Measurements from ENCODE around the gene CCL20.
"Not testable (repeated sequence)": the region's sequence is repeated elsewhere in the genome, so short reads cannot be mapped to it uniquely, and the experiment has no call there.

Gene CCL20

DNA sequence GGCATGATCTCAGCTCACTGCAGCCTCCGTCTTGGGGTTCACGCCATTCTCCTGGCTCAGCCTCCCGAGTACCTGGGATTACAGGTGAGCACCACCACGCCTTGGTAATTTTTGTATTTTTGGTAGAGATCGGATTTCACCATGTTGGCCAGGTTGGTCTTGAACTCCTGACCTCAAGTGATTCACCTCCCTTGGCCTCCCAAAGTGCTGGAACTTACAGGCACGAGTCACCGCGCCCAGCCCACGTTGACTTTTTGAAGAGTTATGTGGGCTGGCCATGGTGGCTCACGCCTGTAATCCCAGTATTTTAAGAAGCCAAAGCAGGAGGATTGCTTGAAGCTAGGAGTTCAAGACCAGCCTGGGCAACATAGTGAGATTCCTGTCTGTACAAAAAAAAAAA, 20.8 kb downstream of the CCL20 start:
- DNase-seq (ENCODE audit: low read depth, low spot score): no peak

DNA sequence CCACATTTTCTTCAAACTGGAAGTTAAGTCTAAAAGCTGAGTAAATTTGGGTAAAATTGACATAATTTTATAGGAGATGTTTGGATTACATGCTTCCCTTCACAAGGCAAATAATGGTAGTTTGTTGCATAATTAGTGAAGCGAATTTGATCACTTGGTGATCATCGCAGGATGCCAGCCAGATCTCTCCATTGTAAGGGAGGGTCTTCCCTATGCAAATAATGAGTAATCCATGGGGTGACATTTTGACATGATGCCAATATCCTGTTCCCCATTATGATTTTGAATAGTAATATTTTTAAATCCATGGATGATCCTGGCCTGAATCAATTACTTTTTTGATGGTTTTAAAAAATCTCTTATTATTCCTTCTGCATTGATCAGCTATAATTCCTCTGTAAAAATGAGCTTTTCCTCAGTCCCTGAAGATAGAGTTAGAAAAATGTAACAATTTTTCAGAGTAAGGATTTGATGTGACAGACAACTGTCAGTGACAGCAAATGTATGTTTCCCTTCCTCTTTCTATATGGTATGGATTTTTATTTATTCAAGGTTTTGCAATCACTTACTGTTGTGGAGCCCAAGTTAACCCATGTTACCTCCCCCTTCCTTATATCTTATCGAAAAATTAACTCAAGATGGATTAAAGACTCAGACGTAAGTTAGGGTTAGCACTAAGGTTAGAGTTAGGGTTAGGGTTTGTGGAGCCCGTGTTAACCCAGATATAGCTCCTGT, 21.4 kb downstream of the CCL20 start:
- no peak for DNase-seq (ENCODE audit: low read depth, low spot score)

DNA sequence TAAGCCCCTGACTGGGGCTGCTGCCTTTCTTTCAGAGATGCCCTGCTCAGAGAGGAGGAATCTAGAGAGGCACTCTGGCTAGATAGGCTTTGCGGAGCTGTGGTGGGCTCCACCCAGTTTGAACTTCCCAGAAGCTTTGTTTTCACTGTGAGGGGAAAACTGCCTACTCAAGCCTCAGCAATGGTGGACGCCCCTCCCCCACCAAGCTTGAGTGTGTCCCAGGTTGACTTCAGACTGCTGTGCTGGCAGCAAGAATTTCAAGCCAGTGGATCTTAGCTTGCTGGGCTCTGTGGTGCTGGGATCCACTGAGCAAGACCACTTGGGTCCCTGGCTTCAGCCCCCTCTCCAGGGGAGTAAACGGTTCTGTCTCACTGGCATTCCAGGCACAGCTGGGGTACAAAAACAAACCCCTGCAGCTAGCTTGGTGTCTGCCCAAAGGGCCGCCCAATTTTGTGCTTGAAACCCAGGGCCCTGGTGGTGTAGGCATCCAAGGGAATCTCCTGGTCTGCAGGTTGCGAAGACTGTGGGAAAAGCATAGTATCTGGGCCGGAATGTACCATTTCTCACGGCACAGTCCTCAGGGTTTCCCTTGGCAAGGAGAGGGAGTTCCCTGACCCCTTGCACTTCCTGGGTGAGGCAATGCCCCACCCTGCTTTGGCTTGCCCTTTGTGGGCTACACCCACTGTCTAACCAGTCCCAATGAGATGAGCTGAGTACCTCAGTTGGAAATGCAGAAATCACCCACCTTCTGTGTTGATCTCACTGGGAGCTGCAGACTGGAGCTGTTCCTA, 25.9 kb downstream of the CCL20 start:
- not testable (repeated sequence) for DNase-seq (ENCODE audit: low read depth, low spot score)

DNA sequence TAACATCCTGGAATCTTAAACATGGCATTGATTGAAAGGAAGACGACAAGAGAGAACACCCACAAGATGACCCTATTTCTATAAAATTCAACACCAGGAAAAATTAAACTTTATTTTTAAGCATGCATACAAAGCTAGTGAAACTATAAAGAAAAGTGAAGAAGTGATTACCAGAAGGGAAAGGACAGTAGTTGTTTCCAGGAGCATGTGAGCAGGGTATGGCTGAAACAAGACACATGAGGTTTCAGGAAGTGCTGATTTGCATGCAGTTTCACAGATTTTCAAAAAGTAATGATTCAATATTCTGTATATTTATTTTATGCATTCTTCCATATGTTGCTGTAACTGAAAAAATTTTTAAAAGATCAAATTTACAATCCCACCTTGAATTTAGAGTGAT, 33.2 kb downstream of the CCL20 start:
- DNase-seq (ENCODE audit: low read depth, low spot score): no peak

DNA sequence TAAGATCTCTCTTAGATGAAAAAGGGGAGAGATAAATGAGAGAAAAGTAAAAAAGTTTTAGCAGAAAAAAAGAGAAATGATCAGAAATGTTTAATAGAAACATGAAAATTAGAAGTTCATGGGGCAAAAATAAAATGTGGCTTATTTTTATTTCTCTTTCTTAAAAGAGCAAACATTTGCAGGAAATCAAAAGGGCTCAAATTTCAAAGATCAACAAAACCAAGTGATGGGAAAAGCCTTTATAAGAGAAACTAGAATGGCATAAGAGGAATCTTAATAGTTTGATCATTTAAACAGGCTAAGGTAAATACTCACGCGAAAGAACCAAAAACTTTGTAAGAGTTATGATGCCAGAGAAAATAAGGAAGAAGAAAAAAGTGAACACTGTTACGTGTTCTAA, 34.5 kb downstream of the CCL20 start:
- DNase-seq (ENCODE audit: low read depth, low spot score): no peak

DNA sequence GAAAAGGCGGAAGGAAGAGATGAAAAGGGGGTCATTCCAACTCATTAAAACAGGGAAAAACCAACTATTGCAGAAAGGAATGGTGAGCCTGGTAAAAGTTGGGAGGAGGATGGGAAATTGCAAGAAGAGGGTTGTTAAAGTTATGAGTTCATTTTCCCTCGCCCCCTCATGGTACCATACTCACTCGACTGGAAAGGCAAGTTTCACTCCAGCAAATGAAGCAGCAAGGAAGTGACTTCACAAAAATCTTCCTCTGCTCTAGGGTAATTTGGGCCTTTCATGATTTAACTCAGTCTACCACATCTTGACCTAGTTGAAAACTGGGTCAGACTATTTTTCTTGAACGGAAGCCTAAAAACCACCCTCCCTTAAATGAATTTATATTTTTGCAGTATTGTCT, 34.9 kb downstream of the CCL20 start:
- no peak for DNase-seq (ENCODE audit: low read depth, low spot score)

DNA sequence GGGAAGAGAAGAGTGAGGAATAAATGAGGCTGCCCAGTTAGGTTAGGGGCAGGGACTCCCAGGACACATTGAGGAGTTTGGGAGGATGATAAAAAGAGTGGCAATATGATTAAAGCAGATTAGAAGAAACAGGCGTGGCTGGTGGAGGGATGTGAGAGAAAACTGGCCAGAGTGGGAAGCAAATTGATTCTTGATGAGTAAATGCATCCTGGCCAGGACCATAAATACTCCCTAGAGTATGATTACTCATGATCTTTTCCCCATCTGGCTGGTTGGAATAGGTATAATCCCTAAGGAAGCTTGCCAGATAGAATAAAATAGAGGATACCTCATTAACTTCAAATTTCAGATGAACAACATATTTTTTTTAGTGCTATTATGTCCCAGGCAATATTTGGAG, 36.3 kb downstream of the CCL20 start:
- DNase-seq (ENCODE audit: low read depth, low spot score): no peak

DNA sequence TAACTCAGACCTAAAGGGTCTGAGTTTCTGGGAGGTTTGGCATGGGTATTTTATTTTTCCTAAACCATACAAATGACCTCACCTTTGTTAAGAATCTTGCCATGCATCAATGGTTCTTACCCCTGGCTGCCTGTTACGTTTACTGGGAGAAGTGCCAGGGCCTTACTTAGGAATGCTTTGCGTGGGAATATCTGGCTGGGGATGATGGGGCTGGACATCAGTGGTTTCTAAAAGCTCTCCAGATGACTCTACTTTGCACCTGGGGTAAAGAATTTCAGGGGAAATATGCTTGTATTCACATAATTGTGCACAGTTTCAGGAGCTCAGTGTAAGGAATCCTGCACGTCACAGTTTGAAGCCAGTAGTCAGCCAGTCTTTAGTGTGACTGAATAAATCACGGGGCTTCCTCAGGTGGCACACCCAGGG, 39.6 kb downstream of the CCL20 start:
- no peak for DNase-seq (ENCODE audit: low read depth, low spot score)

DNA sequence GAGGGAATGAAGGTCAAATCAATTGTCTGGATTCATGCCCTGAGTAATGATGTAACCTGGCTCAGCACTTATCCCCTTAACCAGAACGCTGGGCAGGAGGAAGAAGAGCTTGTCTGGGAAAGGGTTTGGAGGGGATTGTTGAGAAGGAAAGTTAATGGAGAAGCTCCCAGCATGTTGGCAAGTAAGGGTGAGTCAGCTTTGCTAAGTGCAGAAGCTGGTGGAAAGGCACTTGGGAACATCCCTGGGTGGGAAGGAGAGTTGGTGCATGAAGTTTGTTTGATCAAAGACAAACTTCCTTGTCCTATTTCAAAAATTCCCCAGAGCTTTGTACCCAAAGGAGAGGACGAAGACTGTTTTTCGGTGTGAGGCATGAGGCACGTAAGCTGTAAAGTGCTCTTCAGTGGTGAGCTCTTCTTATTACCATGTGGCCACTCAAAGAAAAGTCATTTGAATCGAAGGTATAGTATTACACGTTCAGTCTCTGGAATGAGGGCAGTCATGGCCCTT, 40.2 kb downstream of the CCL20 start:
- no peak for DNase-seq (ENCODE audit: low read depth, low spot score)

DNA sequence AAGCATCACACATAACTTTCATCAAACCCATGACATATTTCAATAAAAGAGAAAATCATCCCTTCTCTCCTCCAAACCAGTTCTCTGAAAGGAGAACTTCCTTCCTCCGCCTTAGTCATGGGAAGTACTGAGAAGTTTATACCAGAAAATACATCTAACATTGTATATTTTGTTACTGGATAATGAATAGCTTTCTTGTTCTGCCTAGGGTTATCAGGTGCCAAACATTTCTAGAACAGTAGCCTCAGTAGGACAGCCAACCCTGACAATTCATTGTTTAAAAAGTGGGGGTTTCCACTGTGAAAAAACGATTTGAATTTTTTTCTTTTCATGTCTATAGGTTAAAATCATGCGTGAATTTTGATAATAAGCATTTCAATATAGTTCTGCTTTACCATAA, 41.8 kb downstream of the CCL20 start:
- no peak for DNase-seq (ENCODE audit: low read depth, low spot score)

DNA sequence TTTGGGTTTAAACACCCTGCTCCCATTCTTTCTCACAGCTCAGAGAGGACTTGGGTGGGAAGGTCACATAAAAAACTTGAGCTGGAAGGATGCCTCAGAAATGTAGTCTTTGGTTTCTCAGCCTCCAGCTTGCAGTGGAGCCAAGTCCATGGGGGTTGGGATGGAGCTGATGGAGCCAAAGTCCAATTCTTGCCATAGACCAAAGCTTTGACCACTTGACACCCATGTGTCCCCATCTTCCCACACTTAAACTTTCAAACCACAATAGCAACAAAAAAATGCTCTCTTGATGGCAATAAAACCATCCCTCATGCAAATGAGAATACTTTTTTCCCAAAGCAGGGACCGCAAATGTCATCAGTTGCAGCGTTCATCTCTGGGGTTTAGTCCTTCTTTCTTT, 43.1 kb downstream of the CCL20 start:
- DNase-seq (ENCODE audit: low read depth, low spot score): no peak

DNA sequence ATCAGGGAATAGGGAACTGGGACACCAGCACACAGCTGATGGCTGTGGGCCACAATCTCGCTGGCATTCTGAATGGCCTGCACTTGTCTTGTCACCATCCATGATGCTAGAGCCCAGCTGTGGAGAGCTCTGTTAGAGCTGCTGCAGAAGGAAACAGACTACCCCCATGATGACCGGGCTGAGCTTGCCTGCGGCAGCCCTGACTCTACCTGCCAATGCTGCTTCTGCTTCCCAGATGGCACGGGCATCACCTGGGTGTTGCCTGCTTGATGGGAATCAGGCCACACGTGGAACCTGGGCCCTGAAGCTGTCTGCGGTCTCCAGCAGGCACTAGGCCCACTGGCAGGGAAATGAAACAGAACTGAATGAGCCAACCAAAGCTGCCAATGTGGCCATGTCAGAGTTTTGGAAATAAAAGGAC, 46.6 kb downstream of the CCL20 start:
- DNase-seq (ENCODE audit: low read depth, low spot score): no peak

DNA sequence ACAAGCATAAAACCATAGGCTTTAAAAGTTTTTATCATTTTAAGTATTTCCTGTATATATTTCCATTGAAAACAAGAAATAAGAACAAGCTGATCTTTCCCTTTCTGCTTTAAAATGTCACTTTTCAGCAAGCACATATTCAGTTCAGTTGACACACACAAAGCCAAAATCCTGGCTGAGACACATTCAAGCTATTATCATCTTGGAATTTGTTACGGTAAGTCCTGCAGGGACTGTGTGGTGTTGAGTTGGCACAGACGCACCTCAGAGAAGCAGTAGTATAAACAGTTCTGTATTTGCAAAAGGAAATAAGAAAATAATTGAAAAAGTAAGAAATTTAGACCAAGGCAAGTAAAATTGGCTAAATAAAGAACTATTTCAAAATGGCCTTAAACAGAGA, 47.4 kb downstream of the CCL20 start:
- no peak for DNase-seq (ENCODE audit: low read depth, low spot score)

DNA sequence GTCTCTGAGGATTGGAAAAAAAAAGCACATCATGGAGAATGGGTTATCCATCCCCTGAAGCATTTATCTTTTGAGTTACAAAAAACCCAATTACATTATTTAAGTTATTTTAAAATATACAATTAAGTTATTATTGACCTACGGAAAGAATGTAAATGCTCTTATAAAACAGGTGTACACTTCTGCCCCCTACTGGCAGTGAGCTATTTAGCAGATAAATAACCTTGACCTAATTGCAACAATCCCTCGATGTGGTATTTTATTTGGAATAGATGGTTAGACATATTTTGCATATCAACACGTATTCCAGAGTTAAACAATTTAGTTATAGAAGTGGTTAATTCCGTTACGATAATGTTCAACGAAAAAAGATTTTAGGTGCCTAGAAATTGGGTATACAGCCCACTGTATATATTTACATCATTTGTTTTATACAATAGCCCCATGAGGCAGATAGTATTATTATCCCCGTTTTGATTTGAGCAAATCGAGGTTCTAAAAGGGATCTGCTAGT, 48.6 kb downstream of the CCL20 start:
- no peak for DNase-seq (ENCODE audit: low read depth, low spot score)

DNA sequence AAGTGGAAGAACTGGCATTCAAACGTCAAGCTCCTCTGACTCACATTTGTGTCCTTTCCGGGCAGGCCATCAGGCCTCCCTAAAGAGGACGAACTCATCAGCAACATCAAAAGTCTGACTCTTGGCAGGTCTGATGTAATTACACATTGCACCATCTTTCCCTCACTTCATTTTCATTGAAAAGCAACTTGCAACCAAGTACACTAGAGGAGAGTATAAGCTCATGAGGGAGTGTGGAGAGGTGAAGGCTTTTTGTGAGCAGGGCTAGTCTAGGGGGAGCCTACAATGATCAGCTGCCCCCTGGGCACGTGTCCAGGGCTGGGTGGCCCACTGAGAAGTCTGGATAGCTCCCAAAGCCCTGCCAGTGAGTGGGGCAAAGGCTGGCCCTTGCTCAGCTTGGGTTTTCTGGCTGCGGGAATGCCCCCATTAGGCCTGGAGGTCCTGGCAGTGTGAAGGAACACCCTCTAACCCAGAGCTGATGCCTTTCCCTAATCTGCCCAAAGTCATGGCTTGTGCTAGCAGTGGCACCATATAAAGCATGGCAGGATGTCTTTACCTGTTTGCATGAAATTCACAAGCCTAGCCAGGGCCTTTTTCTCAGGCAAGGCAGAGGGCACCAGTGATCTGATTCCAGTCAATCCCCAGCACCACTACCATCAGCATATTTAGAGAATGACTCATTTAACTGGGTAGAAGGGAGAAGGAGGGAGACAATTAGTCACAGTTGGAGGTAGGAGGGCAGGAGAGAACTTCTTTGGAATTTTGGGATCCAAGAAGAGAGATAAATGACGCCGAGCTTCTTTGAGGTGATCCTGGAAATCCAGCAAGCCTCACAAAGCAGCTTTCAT, 49.3 kb downstream of the CCL20 start:
- no peak for DNase-seq (ENCODE audit: low read depth, low spot score)

DNA sequence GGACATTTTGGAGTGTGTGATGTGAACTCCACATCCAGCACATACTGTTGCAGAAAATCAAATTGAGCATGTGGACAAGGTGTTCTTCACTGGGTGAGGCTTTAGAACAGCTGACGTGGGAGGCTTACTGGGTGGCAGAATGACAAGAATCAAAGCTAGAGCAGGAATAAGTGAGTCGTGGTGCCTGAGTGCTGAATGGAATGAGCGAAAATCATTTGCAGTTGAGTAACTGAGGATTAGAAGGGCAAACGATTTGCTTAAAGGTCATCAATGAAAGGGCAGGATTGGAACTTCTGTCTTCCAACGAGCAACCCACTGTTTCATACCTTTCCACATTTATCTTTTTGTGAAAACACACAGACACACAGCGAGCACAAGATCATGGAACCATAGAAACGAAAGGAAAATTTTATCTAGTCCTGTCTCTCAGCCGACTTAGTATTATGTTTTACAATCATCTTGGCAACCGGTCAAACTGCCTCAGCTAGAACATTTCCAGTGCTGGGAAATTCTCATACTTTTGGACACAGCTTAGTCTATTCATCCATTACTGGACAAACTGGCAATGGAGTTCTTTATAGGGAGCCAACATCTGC, 50.6 kb downstream of the CCL20 start:
- DNase-seq (ENCODE audit: low read depth, low spot score): no peak

DNA sequence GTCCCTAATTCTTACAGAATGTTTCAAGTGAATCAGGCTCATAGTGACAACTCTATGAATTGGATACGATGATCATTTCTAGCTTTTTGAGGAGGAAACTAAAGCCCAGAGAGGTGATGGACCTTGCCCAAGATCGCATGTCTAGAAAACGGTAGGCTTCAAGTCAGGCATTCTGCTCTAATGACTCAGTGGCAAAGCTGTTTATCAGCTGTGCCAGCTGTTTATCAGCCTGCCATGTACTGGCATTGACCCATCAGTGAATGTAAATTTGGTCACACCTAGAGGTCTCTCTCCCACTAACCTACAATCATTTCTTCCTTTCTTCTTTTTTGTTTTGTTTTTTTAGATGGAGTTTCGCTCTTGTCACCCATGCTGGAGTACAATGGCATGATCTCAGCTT, 51.6 kb downstream of the CCL20 start:
- DNase-seq (ENCODE audit: low read depth, low spot score): no peak

All from smooth muscle cell of the brain vasculature (primary cell).